Prostate gland (tissue), 2 donors: ENCODE results near the gene ARL14EP.

Experiments used
- POLR2A ChIP-seq: fragments of 450-650 bp; IDR thresholded peaks from one replicate; pipeline ENCODE4 v1.6.1; 2016; ENCODE audit warnings: antibody characterized with exemption, mild to moderate bottlenecking
- TF ChIP-seq, protein P1 (sequence below), 4 experiments: fragments of 200-600 bp in 2 of 4; fragments of 450-650 bp in 2 of 4; sonication (generic) in 2 of 4; IDR thresholded peaks; 1 replicate in 3 of 4; 2 replicates in 1 of 4; pipeline ENCODE4 v1.5.1; 2016 to 2019; ENCODE audit warnings: antibody characterized with exemption in 4 of 4, mild to moderate bottlenecking in 2 of 4, moderate library complexity in 2 of 4

DNA sequence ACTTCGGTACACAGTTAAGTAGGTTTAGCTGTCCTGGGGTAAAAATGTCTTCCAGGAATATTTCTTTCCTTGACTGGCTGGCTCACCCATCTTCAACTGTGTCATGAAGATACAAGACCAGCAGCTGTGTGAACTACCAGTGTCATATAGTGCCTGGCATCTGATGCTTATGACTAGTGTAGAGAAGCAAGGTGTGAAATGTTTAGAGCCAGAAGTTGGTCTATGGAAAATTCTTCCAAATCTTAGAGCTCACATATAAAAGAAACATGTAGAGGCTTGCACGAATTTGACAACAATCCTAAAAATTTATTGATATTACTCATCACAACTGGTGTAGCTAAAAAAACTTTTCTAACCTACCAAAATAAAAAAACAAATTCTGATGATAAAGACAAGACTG is 54.4 kb downstream of the ARL14EP start:
- TF ChIP-seq, protein P1, sequence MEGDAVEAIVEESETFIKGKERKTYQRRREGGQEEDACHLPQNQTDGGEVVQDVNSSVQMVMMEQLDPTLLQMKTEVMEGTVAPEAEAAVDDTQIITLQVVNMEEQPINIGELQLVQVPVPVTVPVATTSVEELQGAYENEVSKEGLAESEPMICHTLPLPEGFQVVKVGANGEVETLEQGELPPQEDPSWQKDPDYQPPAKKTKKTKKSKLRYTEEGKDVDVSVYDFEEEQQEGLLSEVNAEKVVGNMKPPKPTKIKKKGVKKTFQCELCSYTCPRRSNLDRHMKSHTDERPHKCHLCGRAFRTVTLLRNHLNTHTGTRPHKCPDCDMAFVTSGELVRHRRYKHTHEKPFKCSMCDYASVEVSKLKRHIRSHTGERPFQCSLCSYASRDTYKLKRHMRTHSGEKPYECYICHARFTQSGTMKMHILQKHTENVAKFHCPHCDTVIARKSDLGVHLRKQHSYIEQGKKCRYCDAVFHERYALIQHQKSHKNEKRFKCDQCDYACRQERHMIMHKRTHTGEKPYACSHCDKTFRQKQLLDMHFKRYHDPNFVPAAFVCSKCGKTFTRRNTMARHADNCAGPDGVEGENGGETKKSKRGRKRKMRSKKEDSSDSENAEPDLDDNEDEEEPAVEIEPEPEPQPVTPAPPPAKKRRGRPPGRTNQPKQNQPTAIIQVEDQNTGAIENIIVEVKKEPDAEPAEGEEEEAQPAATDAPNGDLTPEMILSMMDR (IDR thresholded peaks at IDR 0.05), result no peak
- TF ChIP-seq POLR2A, result no peak
